HCT116 (cell line): ENCODE data around the gene ESPN. TPM values are rescaled to one million over a fixed set of nuclear protein-coding genes. Genes with fewer than 3 reads are reported as not detected.

Experiments
- ATAC-seq: fragments of 200-7000 bp; cut with Tn5 transposase; 2 replicates; pipeline ENCODE4 v1.9.1; 2020; ENCODE audit warnings: mild to moderate bottlenecking, moderate library complexity
- BruUV-seq: library from RNA; stranded (reverse); fragments of 400-500 nt; replicated peaks from 2 replicates; lab custom pipeline; 2021; lab: Mats Ljungman, UMichigan
- CTCF ChIA-PET: fragments of 300-600 bp; sonication (Branson Sonifier 250); formaldehyde crosslinking; loops from one replicate; lab custom pipeline; 2021; ENCODE audit warnings: antibody characterized with exemption; lab: Charles Lee
- POLR2A ChIA-PET: fragments of 300-600, 350-600 bp; sonication (Branson Sonifier 250); formaldehyde crosslinking; loops from one replicate; lab custom pipeline; 2021; ENCODE audit warnings: antibody characterized with exemption; lab: Charles Lee
- RAD21 ChIA-PET, 2 experiments: fragments of 300-600 bp; sonication (Branson Sonifier 250); formaldehyde crosslinking; loops; one replicate each; lab custom pipeline; 2023; ENCODE audit warnings: low total read pairs in 2 of 2; ENCODE audit not compliant: uncharacterized antibody in 2 of 2, unreplicated experiment in 2 of 2, low non-redundant PET in 1 of 2; lab: Charles Lee
- DNase-seq: peaks from one replicate; pipeline ENCODE4 v3.0.0-alpha.2; 2010; ENCODE audit warnings: low read depth, low spot score
- H2AFZ ChIP-seq: fragments of 200-600 bp; shearing (Covaris generic), sonication (generic); 2 replicates; pipeline ENCODE4 v1.6.1; 2017; ENCODE audit warnings: low read depth, mixed run types, mixed read lengths, antibody characterized with exemption, low read length; ENCODE audit not compliant: poor library complexity, severe bottlenecking
- H3K27ac ChIP-seq: 2 replicates; pipeline ENCODE4 v1.5.1; 2012; ENCODE audit warnings: low read depth, low read length
- H3K27me3 ChIP-seq: fragments of 200-600 bp; sonication (generic); 2 replicates; pipeline ENCODE4 v1.6.1; 2016; ENCODE audit warnings: mixed run types, low read length, mixed read lengths; ENCODE audit not compliant: insufficient read depth
- H3K36me3 ChIP-seq, 2 experiments: fragments of 200-500 bp in 1 of 2; fragments of 200-600 bp in 1 of 2; sonication (Bioruptor generic) in 1 of 2; sonication (generic) in 1 of 2; 2 replicates each; pipeline versions ENCODE4 v1.5.1 to v1.6.1; 2014 to 2016; ENCODE audit warnings: low read length in 2 of 2, inconsistent platforms in 1 of 2, mixed read lengths in 1 of 2, mixed run types in 1 of 2; ENCODE audit not compliant: insufficient read depth in 2 of 2, control insufficient read depth in 1 of 2
- H3K4me1 ChIP-seq, 2 experiments: fragments of 200-600 bp in 1 of 2; sonication (generic) in 1 of 2; 2 replicates each; pipeline versions ENCODE4 v1.5.1 to v1.6.1; 2012 to 2017; ENCODE audit warnings: low read length in 2 of 2, inconsistent platforms in 1 of 2, mild to moderate bottlenecking in 1 of 2, mixed read lengths in 1 of 2, mixed run types in 1 of 2, moderate library complexity in 1 of 2; ENCODE audit not compliant: insufficient read depth in 2 of 2, control insufficient read depth in 1 of 2
- H3K4me2 ChIP-seq: fragments of 200-600 bp; sonication (generic); 2 replicates; pipeline ENCODE4 v1.6.1; 2017; ENCODE audit warnings: mixed run types, low read length, mixed read lengths
- H3K4me3 ChIP-seq, 2 experiments: fragments of 200-600 bp in 1 of 2; sonication (generic) in 1 of 2; replicated peaks in 1 of 2; 2 replicates each; pipeline ENCODE4 v1.5.1; 2011 to 2016; ENCODE audit warnings: low read length in 2 of 2, control low read depth in 1 of 2, low read depth in 1 of 2, mild to moderate bottlenecking in 1 of 2, mixed read lengths in 1 of 2, mixed run types in 1 of 2
- H3K79me2 ChIP-seq: fragments of 200-600 bp; sonication (generic); 2 replicates; pipeline ENCODE4 v1.6.1; 2017; ENCODE audit warnings: mild to moderate bottlenecking, mixed run types, low read length, moderate library complexity, mixed read lengths; ENCODE audit not compliant: insufficient read depth
- H3K9ac ChIP-seq: fragments of 200-600 bp; sonication (generic); 2 replicates; pipeline ENCODE4 v1.6.1; 2016; ENCODE audit warnings: low read length, mixed read lengths
- H3K9me2 ChIP-seq: fragments of 200-600 bp; sonication (generic), shearing (Covaris generic); 2 replicates; pipeline ENCODE4 v1.6.1; 2017; ENCODE audit warnings: mixed run types, mild to moderate bottlenecking, moderate library complexity; ENCODE audit not compliant: insufficient read depth
- H3K9me3 ChIP-seq, 2 experiments: fragments of 200-500 bp in 1 of 2; fragments of 200-600 bp in 1 of 2; sonication (Bioruptor generic) in 1 of 2; sonication (generic) in 1 of 2; 2 replicates each; pipeline ENCODE4 v1.6.1; 2014 to 2017; ENCODE audit warnings: low read length in 2 of 2, mixed read lengths in 2 of 2, inconsistent platforms in 1 of 2, low read depth in 1 of 2, mild to moderate bottlenecking in 1 of 2, mixed run types in 1 of 2, moderate library complexity in 1 of 2; ENCODE audit not compliant: control insufficient read depth in 1 of 2, insufficient read depth in 1 of 2
- H4K20me1 ChIP-seq: fragments of 200-600 bp; sonication (generic), shearing (Covaris generic); 2 replicates; pipeline ENCODE4 v1.6.1; 2017; ENCODE audit warnings: mixed run types, mild to moderate bottlenecking, moderate library complexity; ENCODE audit not compliant: insufficient read depth
- CBX3 ChIP-seq: IDR thresholded peaks from 2 replicates; pipeline ENCODE4 v1.6.1; 2012; ENCODE audit warnings: low read depth
- CEBPB ChIP-seq: IDR thresholded peaks from 2 replicates; pipeline ENCODE4 v1.6.1; 2012; ENCODE audit warnings: low read depth
- CTCF ChIP-seq, 3 experiments: fragments of 200-600 bp in 1 of 3; sonication (generic) in 1 of 3; IDR thresholded peaks in 2 of 3; conservative IDR thresholded peaks in 1 of 3; 2 replicates each; pipeline ENCODE4 v1.5.1; 2012 to 2017; ENCODE audit warnings: low read depth in 2 of 3, low read length in 2 of 3, antibody characterized with exemption in 1 of 3, borderline replicate concordance in 1 of 3, control low read depth in 1 of 3, mild to moderate bottlenecking in 1 of 3, mixed read lengths in 1 of 3, mixed run types in 1 of 3, moderate library complexity in 1 of 3; ENCODE audit not compliant: insufficient read depth in 1 of 3
- MAX ChIP-seq: IDR thresholded peaks from 2 replicates; pipeline ENCODE4 v1.6.1; 2012
- POLR2A ChIP-seq: IDR thresholded peaks from 2 replicates; pipeline ENCODE4 v1.7.0; 2011; ENCODE audit warnings: borderline replicate concordance; ENCODE audit not compliant: insufficient read depth, insufficient read length; ENCODE audit errors: extremely low read depth
- RAD21 ChIP-seq: IDR thresholded peaks from 2 replicates; pipeline ENCODE4 v1.6.1; 2012; ENCODE audit warnings: low read depth, mild to moderate bottlenecking
- SIN3A ChIP-seq: IDR thresholded peaks from 2 replicates; pipeline ENCODE4 v1.6.1; 2012; ENCODE audit warnings: low read depth
- SP1 ChIP-seq: IDR thresholded peaks from 2 replicates; pipeline ENCODE4 v1.6.1; 2012; ENCODE audit warnings: low read depth
- ZBTB33 ChIP-seq: IDR thresholded peaks from 2 replicates; pipeline ENCODE4 v1.6.1; 2011; ENCODE audit warnings: mild to moderate bottlenecking, low read length, moderate library complexity; ENCODE audit not compliant: insufficient replicate concordance; ENCODE audit errors: extremely low read depth
- ZFX ChIP-seq: fragments of 450-650 bp; IDR thresholded peaks from 2 replicates; pipeline ENCODE4 v1.6.1; 2017
- intact Hi-C: fragments of 100-400 bp; cut with micrococcal nuclease; formaldehyde crosslinking; loops from 2 replicates; pipeline ENCODE4 v1.10.0; 2022
- total RNA-seq: library from RNA; stranded (reverse); gene quantifications from one replicate; pipeline ENCODE4 v1.2.1, GENCODE V29; 2021; ENCODE audit not compliant: unreplicated experiment

Gene ESPN
- total RNA-seq, 1 experiment from 2014 or later: 114 TPM

- Histone ChIP-seq H3K36me3 (no peaks in the 10 kb centered on the region), H3K9me2 (no peaks in the 10 kb centered on the region), H3K4me1 (peaks cover 5 to 19% of the 10 kb centered on the region in 2 experiments), H3K79me2 (peaks cover 8% of the 10 kb centered on the region), H3K4me3 (no peak overlapping the region), H3K9ac (no peak overlapping the region), H3K27me3 (no peaks in the 10 kb centered on the region), H2AFZ (no peak overlapping the region), H4K20me1 (no peaks in the 10 kb centered on the region), H3K4me2 (no peak overlapping the region), H3K9me3 (no peaks in the 10 kb centered on the region)
- POLR2A ChIA-PET: no interaction called here
- intact Hi-C loops: loop anchor here (2.0 kb wide), 1 partner anchor 48 kb away; no protein-coding TSS in a partner anchor
- RAD21 ChIA-PET: interaction anchor here (0.7 to 1.2 kb wide), 2 partner anchors 34 to 48 kb away, joined by 3 to 4 read pairs; no protein-coding TSS in a partner anchor
- CTCF ChIA-PET: interaction anchor here (0.8 to 1.3 kb wide), 3 partner anchors 11 to 152 kb away, joined by 3 read pairs; no protein-coding TSS in a partner anchor
- no peak for ATAC-seq
- DNase-seq: no peak
- TF ChIP-seq MAX (no peak), CBX3 (no peak), SIN3A (no peak), ZBTB33 (no peak), POLR2A (no peak), CTCF (IDR thresholded peaks at IDR 0.05 in 2 of 3, conservative IDR thresholded peaks at IDR 0.05 in 1 of 3; ENCODE audit: borderline replicate concordance in 1 of 3, insufficient read depth in 1 of 3, low read depth in 2 of 3, low read length in 2 of 3) (peak; percentile 30 to 72 (median 48); a peak in 5 of 6 replicates), SP1 (no peak), CEBPB (no peak), ZFX (no peak), RAD21 (peak; percentile 81)
- TF ChIP-seq, all 23 proteins: peak for 2
- BruUV-seq: no TSS peak
- H3K27ac ChIP-seq: no peak overlapping the region
Observed at GRCh38 chr1:6396998-6397397, 27.6 kb upstream of the ESPN start.
